AG04450 (cell line): Measurements from ENCODE around the gene CD38. TPM values are rescaled to one million over a fixed set of nuclear protein-coding genes. Genes with fewer than 3 reads are reported as not detected.

Source experiments
- CTCF ChIA-PET: fragments of 300-600, 350-600 bp; formaldehyde crosslinking; extraction: SDS; loops from one replicate; lab custom pipeline; 2022; ENCODE audit warnings: antibody characterized with exemption, inconsistent platforms; lab: Charles Lee
- POLR2A ChIA-PET: fragments of 350-600 bp; formaldehyde crosslinking; extraction: SDS; loops from one replicate; lab custom pipeline; 2021; ENCODE audit warnings: antibody characterized with exemption, inconsistent platforms; lab: Yijun Ruan, JAX
- DNase-seq: peaks from one replicate; pipeline ENCODE4 v3.0.0-alpha.2; 2011; ENCODE audit warnings: low read depth, low spot score
- H3K27ac ChIP-seq: one replicate; pipeline ENCODE4 v1.5.1; 2012; ENCODE audit warnings: low read depth, low read length, control low read depth
- H3K27me3 ChIP-seq: one replicate; pipeline ENCODE4 v1.6.0; 2012; ENCODE audit warnings: low read length; ENCODE audit not compliant: control insufficient read depth, insufficient read depth
- H3K4me3 ChIP-seq: 2 replicates; pipeline ENCODE4 v1.5.1; 2011; ENCODE audit warnings: mild to moderate bottlenecking, low read depth, low read length, control low read depth
- H3K9me3 ChIP-seq: 2 replicates; pipeline ENCODE4 v1.5.1; 2012; ENCODE audit warnings: low read length; ENCODE audit not compliant: control insufficient read depth, insufficient read depth
- CTCF ChIP-seq: IDR thresholded peaks from 2 replicates; pipeline ENCODE4 v1.5.1; 2011; ENCODE audit warnings: low read depth, low read length, control low read depth, inconsistent platforms
- polyA plus RNA-seq: library from polyadenylated mRNA; depleted of rRNA; stranded (reverse); fragments of >200 nt; gene quantifications from 2 replicates; pipeline ENCODE4 v1.2.3, GENCODE V29; 2011

Gene CD38
- polyA plus RNA-seq, 1 experiment: 0.02 TPM

DNA sequence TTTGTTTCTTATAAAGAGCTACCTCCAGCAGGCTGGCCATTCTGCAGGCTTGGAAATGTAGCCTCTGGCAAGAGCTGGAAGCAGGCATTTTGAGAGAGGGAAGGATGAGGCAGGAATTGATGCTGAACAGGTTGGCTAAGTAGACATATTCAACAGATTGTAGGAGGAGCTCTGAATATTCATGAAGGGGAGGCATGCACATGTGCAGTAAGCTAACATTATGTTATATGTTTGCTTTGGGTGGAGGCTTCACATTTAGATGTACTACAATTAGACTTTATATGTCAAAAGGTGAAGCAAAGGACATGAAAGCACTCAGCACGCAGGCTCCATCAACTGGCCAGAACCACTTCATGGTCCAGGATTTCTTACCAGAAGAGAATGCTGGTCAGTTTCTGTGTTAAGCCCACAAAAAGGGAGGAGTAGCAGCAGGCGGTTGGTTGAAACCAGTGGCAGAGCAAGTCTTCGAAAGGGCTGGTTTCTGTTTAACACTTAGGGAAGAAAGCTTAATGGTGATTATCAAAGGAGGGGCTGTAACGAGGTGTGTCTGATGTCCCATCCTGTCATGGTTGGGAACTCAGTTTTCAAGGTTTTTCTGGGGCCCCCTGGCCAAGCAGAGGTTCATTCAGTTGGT lies 105.6 kb downstream of the CD38 start:
- no peaks in the 10 kb centered on the region for H3K9me3 ChIP-seq
- peaks cover 24% of the 10 kb centered on the region for H3K27me3 ChIP-seq
- no peak for DNase-seq
- H3K4me3 ChIP-seq: no peak overlapping the region
- ChIA-PET CTCF (interaction anchor here (0.7 to 7.1 kb wide), 40 partner anchors 9 to 1931 kb away, joined by 3 to 170 read pairs (median 9); partner anchors contain the start of gene FGFBP1), POLR2A (no interaction called here)
- no peak for TF ChIP-seq CTCF
- no peak overlapping the region for H3K27ac ChIP-seq

GRCh38 chr4:15884666-15885065 lies 106.5 kb downstream of the CD38 start:
- CTCF ChIA-PET: interaction anchor here (0.8 kb wide), 1 partner anchor 71 kb away, joined by 5 read pairs; no protein-coding TSS in a partner anchor
- TF ChIP-seq CTCF: no peak
- DNase-seq: no peak
- H3K4me3 ChIP-seq: no peak overlapping the region
- no peak overlapping the region for H3K27ac ChIP-seq
- H3K9me3 ChIP-seq: no peaks in the 10 kb centered on the region
- POLR2A ChIA-PET: no interaction called here
- peaks cover 24% of the 10 kb centered on the region for H3K27me3 ChIP-seq

DNA sequence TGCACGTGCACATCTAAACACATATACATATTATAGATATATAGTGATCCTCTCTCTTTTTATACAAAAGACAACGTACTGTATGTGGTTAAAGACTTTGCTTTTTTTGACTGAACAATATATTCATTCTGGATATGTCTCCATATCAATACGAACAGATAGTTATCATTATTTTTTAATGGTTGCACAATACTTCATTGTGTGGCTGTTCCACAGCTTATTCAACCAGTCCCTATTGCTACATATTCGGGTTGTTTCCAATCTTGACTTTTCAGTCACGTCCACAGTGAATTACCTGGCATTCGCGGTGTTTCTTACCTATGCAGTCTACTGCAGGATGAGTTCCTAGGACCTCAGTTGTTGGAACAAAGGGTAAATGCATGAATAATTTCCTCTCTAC lies 107.3 kb downstream of the CD38 start:
- ChIA-PET POLR2A (no interaction called here), CTCF (interaction anchor here (0.8 kb wide), 1 partner anchor 71 kb away, joined by 5 read pairs; no protein-coding TSS in a partner anchor)
- Histone ChIP-seq H3K27ac (no peak overlapping the region), H3K9me3 (no peaks in the 10 kb centered on the region), H3K4me3 (no peak overlapping the region), H3K27me3 (peaks cover 24% of the 10 kb centered on the region)
- no peak for DNase-seq
- TF ChIP-seq CTCF: no peak

DNA sequence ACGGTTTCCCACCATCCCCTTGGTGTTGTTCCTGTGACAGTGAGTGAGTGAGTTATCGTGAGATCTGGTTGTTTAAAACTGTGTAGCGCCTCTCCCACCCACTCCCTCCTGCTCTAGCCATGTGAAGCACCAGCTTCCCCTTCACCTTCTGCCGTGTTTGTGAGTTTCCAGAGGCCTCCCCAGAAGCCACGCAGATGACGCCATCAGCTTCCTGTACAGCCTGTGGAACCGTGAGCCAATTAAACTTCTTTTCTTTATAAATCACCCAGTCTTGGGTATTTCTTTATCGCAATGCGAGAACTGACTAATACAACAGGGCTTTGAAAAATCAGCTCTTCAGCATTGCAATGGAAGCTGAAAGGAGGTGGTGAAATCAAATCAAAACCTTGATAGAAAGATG lies 110.4 kb downstream of the CD38 start:
- POLR2A ChIA-PET: no interaction called here
- Histone ChIP-seq H3K4me3 (no peak overlapping the region), H3K27ac (no peak overlapping the region), H3K9me3 (no peaks in the 10 kb centered on the region), H3K27me3 (peaks cover 6% of the 10 kb centered on the region)
- no peak for DNase-seq
- CTCF ChIA-PET: interaction anchor here (1.1 to 2.1 kb wide), 3 partner anchors 8 to 83 kb away, joined by 3 to 9 read pairs (median 5); no protein-coding TSS in a partner anchor
- TF ChIP-seq CTCF: no peak

GRCh38 chr4:15890246-15890829 lies 112.2 kb downstream of the CD38 start:
- CTCF ChIA-PET: interaction anchor here (0.6 to 2.1 kb wide), 4 partner anchors 8 to 374 kb away, joined by 3 to 9 read pairs (median 5); no protein-coding TSS in a partner anchor
- H3K4me3 ChIP-seq: no peak overlapping the region
- TF ChIP-seq CTCF: no peak
- no peaks in the 10 kb centered on the region for H3K27me3 ChIP-seq
- DNase-seq: no peak
- H3K9me3 ChIP-seq: no peaks in the 10 kb centered on the region
- no peak overlapping the region for H3K27ac ChIP-seq
- POLR2A ChIA-PET: no interaction called here
